ENCODE results near the gene ATPAF2. TPM values are rescaled to one million over a fixed set of nuclear protein-coding genes. Genes with fewer than 3 reads are reported as not detected.

Gene ATPAF2
- total RNA-seq, 1 experiment from 2014 or later: 46.1 TPM

- CTCF ChIA-PET: no interaction called here
- intact Hi-C loops (cut with micrococcal nuclease): no loop called here
- no peaks in the 10 kb centered on the region for H3K79me2 ChIP-seq (ENCODE audit: insufficient read depth, low read length)
- H3K9ac ChIP-seq (ENCODE audit: low read length): no peak overlapping the region
- ATAC-seq: no peak
- no peak overlapping the region for H2AFZ ChIP-seq (ENCODE audit: low read depth, low read length, poor library complexity, severe bottlenecking)
- no peak overlapping the region for H3K4me2 ChIP-seq (ENCODE audit: low read length)
- RAD21 ChIA-PET (ENCODE audit: low non-redundant PET in 1 of 2, low total read pairs in 2 of 2, uncharacterized antibody in 2 of 2, unreplicated experiment in 2 of 2): no interaction called here
- H3K4me1 ChIP-seq (ENCODE audit: control insufficient read depth in 1 of 2, insufficient read depth in 2 of 2, low read length in 2 of 2): no peaks in the 10 kb centered on the region
- TF ChIP-seq YY1 (IDR thresholded peaks at IDR 0.05; ENCODE audit: extremely low read depth, insufficient replicate concordance, low read depth, low read length) (no peak), ELF1 (IDR thresholded peaks at IDR 0.05; ENCODE audit: borderline replicate concordance, low read depth) (no peak), POLR2AphosphoS5 (IDR thresholded peaks at IDR 0.05; ENCODE audit: low read depth, low read length) (no peak), EZH2 (IDR thresholded peaks at IDR 0.05) (no peak), FOSL1 (IDR thresholded peaks at IDR 0.05; ENCODE audit: low read depth) (no peak), MAX (IDR thresholded peaks at IDR 0.05) (no peak), TCF7L2 (IDR thresholded peaks at IDR 0.05; ENCODE audit: borderline replicate concordance, extremely low read depth, insufficient read depth, insufficient read length) (no peak), CEBPB (IDR thresholded peaks at IDR 0.05; ENCODE audit: low read depth) (no peak), CTCF (IDR thresholded peaks at IDR 0.05 in 2 of 3, conservative IDR thresholded peaks at IDR 0.05 in 1 of 3; ENCODE audit: borderline replicate concordance in 1 of 3, insufficient read depth in 1 of 3, low read depth in 2 of 3, low read length in 2 of 3) (no peak), ZNF274 (IDR thresholded peaks at IDR 0.05; ENCODE audit: low read depth, low read length) (no peak), SIN3A (IDR thresholded peaks at IDR 0.05; ENCODE audit: low read depth) (no peak), RAD21 (IDR thresholded peaks at IDR 0.05; ENCODE audit: low read depth) (no peak), SRF (IDR thresholded peaks at IDR 0.05; ENCODE audit: low read depth) (no peak), POLR2A (IDR thresholded peaks at IDR 0.05; ENCODE audit: borderline replicate concordance, extremely low read depth, insufficient read depth, insufficient read length) (no peak)
- no peak overlapping the region for H3K4me3 ChIP-seq (replicated peaks in 1 of 2; ENCODE audit: low read depth in 1 of 2, low read length in 2 of 2)
- H3K9me2 ChIP-seq (ENCODE audit: insufficient read depth): no peaks in the 10 kb centered on the region
- no peaks in the 10 kb centered on the region for H3K27me3 ChIP-seq (ENCODE audit: insufficient read depth, low read length)
- POLR2A ChIA-PET: no interaction called here
- H4K20me1 ChIP-seq (ENCODE audit: insufficient read depth): no peaks in the 10 kb centered on the region
- no peak overlapping the region for H3K27ac ChIP-seq (ENCODE audit: low read depth, low read length)
- peaks cover 0 to 3% of the 10 kb centered on the region in 2 experiments; a peak in 1 of 4 replicates for H3K36me3 ChIP-seq (ENCODE audit: control insufficient read depth in 1 of 2, insufficient read depth in 2 of 2, low read length in 2 of 2)
- H3K9me3 ChIP-seq (ENCODE audit: control insufficient read depth in 1 of 2, insufficient read depth in 1 of 2, low read depth in 1 of 2, low read length in 2 of 2): no peaks in the 10 kb centered on the region
- no TSS peak for BruUV-seq (replicated peaks)
- no peak for DNase-seq (ENCODE audit: low read depth, low spot score)
These were observed 20.5 kb downstream of the ATPAF2 start for GRCh38 chr17:18018411-18018921.
